GM06990 (cell line): Measurements from ENCODE around the gene SYNGAP1.
A peak's percentile ranks its signal among the peaks of the same experiment; 100 is the strongest.
"Not testable (repeated sequence)": the region's sequence is repeated elsewhere in the genome, so short reads cannot be mapped to it uniquely, and the experiment has no call there.

Experiments
- DNase-seq: peaks from one replicate; pipeline ENCODE4 v3.0.0-alpha.2; 2011; ENCODE audit not compliant: insufficient read length; ENCODE audit errors: extremely low read depth
- H3K27me3 ChIP-seq: replicated peaks from 2 replicates; pipeline ENCODE4 v1.6.0; 2011; ENCODE audit warnings: low read length; ENCODE audit not compliant: control insufficient read depth, insufficient read depth
- H3K36me3 ChIP-seq: 2 replicates; pipeline ENCODE4 v1.5.1; 2011; ENCODE audit warnings: low read length; ENCODE audit not compliant: control insufficient read depth, insufficient read depth
- H3K4me3 ChIP-seq: replicated peaks from 2 replicates; pipeline ENCODE4 v1.5.1; 2011; ENCODE audit warnings: low read depth, mild to moderate bottlenecking, control low read depth, low read length
- TF ChIP-seq, protein P1 (sequence below): IDR thresholded peaks from 2 replicates; pipeline ENCODE4 v1.5.1; 2011; ENCODE audit warnings: low read length, control low read depth, mild to moderate bottlenecking, inconsistent platforms; ENCODE audit not compliant: insufficient read depth, poor library complexity, severe bottlenecking

SYNGAP1 gene

DNA sequence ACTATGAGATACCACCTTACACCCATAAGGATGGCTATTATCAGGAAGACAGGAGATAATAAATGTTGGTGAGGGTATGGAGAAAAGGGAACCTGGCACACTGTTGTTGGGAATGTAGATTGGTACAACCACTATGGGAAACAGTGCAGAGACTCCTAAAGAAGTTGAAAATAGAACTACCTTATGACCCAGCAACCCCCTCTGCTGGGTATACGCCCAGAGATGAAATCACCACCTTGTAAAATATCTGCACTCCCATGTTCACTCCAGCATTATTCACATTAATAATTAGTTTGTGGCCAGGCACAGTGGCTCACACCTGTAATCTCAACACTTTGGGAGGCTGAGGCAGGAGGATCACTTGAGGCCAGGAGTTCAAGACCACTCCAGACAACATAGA lies 61.3 kb downstream of the SYNGAP1 start:
- Histone ChIP-seq H3K36me3 (no peaks in the 10 kb centered on the region), H3K27me3 (no peaks in the 10 kb centered on the region), H3K4me3 (no peak overlapping the region)
- DNase-seq: no peak
- TF ChIP-seq, protein P1, sequence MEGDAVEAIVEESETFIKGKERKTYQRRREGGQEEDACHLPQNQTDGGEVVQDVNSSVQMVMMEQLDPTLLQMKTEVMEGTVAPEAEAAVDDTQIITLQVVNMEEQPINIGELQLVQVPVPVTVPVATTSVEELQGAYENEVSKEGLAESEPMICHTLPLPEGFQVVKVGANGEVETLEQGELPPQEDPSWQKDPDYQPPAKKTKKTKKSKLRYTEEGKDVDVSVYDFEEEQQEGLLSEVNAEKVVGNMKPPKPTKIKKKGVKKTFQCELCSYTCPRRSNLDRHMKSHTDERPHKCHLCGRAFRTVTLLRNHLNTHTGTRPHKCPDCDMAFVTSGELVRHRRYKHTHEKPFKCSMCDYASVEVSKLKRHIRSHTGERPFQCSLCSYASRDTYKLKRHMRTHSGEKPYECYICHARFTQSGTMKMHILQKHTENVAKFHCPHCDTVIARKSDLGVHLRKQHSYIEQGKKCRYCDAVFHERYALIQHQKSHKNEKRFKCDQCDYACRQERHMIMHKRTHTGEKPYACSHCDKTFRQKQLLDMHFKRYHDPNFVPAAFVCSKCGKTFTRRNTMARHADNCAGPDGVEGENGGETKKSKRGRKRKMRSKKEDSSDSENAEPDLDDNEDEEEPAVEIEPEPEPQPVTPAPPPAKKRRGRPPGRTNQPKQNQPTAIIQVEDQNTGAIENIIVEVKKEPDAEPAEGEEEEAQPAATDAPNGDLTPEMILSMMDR: peak; percentile 5

DNA sequence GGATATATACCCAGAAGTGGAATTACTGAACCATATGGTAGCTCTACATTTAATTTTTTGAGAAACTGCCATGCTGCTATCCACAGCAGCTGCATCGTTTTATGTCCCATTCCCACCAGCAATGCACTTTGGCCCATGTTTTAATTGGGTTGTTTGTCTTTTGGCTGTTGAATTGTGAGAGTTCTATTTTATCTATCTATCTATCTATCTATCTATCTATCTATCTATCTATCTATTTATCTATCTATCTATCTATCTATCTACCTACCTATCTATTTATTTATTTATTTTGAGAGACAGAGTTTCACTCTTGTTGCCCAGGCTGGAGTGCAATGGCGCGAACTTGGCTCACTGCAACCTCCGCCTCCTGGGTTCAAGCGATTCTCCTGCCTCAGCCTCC lies 62.8 kb downstream of the SYNGAP1 start:
- not testable (repeated sequence) for H3K27me3 ChIP-seq, DNase-seq, H3K4me3 ChIP-seq, H3K36me3 ChIP-seq

DNA sequence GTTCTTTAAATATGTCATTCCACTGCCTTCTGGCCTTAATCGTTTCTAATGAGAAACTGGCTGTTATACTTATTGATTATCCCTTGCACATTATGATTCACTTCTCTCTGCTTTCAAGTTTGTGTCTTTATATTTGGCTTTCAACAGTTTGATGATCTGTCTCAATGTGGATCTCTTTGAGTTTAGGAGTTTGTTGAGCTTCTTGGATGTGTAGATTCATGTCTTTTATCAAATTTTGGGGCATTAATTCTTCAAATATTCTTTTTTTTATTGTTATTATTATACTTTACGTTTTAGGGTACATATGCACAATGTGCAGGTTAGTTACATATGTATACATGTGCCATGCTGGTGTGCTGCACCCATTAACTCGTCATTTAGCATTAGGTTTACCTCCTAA lies 63.8 kb downstream of the SYNGAP1 start:
- TF ChIP-seq, protein P1: no peak
- Histone ChIP-seq H3K27me3 (no peaks in the 10 kb centered on the region), H3K36me3 (no peaks in the 10 kb centered on the region), H3K4me3 (no peak overlapping the region)
- DNase-seq: no peak

DNA sequence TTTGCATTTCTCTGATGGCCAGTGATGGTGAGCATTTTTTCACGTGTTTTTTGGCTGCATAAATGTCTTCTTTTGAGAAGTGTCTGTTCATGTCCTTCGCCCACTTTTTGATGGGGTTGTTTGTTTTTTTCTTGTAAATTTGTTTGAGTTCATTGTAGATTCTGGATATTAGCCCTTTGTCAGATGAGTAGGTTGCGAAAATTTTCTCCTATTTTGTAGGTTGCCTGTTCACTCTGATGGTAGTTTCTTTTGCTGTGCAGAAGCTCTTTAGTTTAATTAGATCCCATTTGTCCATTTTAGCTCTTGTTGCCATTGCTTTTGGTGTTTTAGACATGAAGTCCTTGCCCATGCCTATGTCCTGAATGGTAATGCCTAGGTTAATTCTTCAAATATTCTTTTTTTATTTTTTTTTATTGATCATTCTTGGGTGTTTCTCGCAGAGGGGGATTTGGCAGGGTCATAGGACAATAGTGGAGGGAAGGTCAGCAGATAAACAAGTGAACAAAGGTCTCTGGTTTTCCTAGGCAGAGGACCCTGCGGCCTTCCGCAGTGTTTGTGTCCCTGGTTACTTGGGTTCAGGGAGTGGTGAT lies 64.9 kb downstream of the SYNGAP1 start:
- DNase-seq, H3K4me3 ChIP-seq, H3K27me3 ChIP-seq, H3K36me3 ChIP-seq: not testable (repeated sequence)

DNA sequence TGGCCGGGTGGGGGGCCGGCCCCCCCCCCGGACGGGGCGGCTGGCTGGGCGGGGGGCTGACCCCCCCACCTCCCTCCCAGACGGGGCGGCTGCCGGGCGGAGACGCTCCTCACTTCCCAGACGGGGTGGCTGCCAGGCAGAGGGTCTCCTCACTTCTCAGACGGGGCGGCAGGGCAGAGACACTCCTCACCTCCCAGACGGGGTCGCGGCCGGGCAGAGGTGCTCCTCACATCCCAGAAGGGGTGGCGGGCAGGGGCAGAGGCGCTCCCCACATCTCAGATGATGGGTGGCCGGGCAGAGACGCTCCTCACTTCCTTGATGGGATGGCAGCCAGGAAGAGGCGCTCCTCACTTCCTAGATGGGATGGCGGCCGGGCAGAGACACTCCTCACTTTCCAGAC lies 65.8 kb downstream of the SYNGAP1 start:
- H3K27me3 ChIP-seq, H3K4me3 ChIP-seq, DNase-seq, H3K36me3 ChIP-seq: not testable (repeated sequence)

DNA sequence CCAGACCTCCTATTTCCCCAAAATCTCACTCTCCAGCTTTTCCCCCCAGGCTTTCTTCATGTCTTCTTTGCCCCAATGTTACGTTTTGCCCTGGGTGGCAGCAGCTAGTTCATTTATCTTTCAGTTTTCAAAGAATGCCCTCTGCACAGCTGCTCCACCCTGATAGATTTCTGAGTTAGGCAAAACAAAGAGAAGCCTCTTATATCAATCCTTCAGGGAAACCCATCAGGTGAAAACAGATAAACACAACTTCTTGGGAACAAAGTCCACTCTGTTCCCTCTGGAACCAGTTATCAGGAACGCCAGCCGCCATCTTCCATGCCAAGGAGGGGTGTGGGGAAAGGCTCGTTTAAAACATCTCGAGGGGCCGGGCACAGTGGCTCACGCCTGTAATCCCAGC lies 68.5 kb downstream of the SYNGAP1 start:
- Histone ChIP-seq H3K27me3 (no peaks in the 10 kb centered on the region), H3K4me3 (no peak overlapping the region), H3K36me3 (no peaks in the 10 kb centered on the region)
- TF ChIP-seq, protein P1: no peak
- no peak for DNase-seq

DNA sequence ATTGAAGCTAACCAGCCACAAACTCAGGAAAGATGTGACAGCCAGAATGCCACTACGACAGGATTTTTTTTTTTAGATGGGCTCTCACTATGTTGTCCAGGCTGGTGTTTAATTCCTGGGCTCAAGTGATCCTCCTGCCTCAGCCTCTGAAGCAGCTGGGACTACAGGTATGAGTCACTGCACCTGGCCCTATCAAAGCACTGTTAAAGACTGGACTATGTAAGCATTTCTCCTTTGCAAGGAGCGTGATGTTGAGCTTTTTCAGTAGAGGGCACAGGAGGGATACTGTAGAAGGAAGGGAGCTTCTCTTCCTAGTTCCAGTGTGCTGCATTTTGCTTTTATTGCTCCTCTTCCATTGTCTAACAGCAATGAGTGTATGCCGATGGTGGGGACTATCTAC lies 70.3 kb downstream of the SYNGAP1 start:
- Histone ChIP-seq H3K27me3 (no peaks in the 10 kb centered on the region), H3K36me3 (no peaks in the 10 kb centered on the region), H3K4me3 (no peak overlapping the region)
- TF ChIP-seq, protein P1: no peak
- no peak for DNase-seq
